ELR (cell line): ENCODE measurements around the gene TMEM185B.
"Not testable (repeated sequence)": the region's sequence is repeated elsewhere in the genome, so short reads cannot be mapped to it uniquely, and the experiment has no call there.

Source experiments
- DNase-seq: peaks from one replicate; pipeline ENCODE4 v3.0.0-alpha.2; 2015; ENCODE audit warnings: low read depth

Gene TMEM185B

DNA sequence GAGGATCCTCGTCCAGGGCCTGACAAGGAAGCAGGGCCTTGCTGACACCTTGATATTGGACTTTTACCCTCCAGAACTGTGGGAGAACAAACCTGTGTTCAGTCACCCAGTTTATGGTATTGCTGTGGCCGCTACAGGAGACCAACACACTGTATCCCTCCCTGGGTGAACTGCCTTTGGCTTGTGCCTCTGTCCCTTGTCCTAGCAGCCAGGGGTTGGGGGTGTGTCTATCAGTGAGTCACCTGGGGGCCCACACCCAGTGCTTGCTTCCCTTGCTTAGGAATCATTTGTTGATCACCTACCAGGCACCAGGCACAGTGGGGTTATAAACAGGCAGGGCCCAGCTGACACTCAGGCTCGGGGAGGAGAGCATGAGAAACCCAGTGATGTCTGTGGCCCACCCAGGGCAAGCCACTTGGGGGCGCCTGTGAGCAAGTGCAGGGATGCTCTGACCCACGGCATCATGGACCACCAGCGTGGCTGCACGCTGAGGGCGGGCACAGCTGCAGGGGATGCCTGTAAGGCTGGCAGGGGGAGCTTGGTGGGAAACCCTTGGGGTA, 17.1 kb downstream of the TMEM185B start:
- DNase-seq, result peak; percentile 40

DNA sequence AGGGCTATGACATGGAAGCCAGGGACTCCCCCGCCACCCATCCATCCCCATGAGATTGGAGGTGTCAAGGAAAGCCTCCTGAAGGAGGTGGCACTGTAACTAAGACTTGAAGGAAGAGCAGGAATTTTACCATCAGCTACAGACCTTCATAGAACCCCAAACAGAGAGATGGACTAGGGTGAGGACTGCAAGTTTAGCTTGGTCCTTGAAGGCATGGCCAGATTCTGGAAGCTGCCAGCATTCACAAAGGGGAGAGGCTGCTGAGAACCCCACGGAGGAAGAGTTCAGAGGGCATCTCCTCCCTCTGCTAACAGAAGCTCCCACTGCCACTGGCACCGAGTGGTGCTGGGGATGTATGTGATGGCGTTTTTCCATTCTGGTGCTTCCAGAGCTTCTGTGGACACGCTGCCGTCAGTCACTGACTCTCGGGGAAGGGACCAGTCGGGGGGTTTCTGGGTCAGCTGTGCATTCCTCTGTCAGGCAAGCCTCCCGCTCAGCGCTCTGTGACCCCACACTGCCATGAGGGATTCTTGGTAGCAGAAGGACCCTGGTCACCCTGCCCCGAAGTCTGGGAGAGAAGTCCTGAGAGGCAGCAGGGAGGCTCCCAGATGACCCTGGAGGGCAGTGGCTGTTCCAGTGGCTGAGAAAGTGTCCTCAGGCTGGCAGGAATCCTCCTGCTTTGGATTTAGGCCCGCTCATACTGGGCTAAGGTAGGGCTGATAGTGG, 18.1 kb downstream of the TMEM185B start:
- DNase-seq, result no peak

DNA sequence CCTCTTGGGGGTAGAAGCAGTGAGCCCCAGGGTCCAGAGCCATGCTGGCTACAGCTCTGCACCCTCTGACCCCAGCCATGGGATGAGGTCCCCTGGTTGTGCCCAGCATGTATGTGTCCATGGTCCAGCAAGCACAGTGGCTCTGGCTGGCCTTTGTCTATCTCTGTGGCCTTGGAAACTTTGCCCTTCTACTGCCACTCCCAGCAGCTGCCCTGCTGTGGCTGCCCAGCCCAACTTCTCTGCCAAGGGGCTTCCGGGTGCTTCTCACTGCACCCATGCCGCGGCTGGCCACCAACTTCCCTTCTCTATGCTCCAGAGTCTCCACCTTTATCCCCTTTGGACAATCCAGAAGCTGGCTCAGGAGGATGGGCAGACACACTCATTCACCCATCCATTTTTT, 18.8 kb downstream of the TMEM185B start:
- DNase-seq, result no peak

DNA sequence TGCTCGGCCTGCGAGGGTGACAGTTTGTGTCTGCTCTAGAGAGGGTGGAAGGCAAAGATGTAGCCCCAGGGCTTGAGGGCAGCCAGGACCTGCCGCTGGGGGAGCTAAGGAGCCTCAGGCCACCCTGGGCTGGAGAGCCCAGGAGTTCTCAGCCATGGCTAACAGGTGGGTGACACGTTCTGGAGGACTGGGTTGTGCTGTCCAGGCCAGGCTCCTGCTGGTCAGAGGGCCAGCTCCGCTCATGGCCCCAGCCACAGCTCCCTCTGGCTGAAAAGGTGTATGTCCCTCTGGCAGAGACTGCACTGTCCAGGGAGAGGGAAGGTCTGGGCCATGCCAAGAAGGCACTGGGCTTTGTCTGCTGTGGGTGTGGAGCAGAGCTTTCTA, 19.2 kb downstream of the TMEM185B start:
- peak; percentile 32 for DNase-seq

DNA sequence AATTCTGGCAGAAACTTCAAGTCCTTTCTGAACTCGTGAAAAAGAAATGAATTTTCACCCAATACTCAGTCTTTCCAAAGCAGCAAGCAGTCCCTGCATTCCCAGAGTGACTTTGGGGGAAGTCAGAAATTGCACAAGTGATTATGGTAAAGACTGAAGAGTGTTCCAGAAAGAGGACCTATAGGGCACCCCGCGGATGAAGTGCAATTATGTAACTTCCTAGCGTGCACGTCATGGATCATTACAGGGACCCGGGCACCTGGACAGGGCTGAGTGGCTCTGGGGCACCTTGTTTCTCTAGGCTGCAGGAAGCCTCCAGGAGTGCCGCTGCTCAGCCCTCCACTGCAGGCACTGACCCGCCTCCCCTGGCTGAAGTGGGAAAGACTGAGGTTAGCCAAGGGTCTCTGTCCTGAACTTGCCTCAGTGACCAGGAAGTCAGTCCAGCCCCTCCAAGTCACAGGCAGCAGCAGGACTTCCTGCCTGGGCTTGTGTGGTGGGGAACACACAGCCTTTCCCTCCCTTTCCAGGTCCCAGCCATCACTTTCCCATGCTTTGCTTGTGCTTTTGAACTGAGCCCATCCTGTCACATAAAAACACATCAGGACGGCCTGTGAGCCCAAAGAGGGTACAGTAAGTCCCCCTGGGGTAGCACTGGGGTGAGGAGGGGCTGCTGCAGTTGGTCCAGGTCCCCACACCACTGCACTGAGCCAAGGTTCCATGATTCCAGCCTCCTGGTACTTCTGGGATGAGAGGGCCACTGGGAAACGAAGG, 19.8 kb downstream of the TMEM185B start:
- DNase-seq, result no peak

DNA sequence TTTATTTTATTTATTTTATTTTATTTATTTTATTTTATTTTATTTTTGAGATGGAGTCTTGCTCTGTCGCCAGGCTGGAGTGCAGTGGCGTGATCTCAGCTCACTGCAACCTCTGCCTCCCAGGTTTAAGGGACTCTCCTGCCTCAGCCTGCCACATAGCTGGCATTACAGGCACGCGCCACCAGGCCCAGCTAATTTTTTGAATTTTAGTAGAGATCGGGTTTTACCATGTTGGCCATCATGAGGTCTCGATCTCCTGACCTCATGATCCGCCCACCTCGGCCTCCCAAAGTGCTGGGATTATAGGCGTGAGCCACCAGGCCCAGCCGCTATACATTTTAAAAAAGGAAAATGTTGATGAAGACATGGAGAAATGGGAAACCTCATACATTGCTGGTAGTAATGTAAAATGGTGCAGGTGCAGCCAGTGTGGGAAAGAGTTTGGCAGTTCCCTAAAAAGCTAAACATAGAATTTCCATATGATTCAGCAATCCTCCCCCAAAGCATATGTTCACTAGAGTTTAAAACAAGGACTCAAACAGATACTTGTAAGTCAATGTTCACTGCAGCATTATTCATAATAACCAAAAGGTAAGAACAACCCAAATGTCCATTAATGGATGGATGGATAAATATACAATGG, 23.3 kb downstream of the TMEM185B start:
- DNase-seq, result not testable (repeated sequence)

DNA sequence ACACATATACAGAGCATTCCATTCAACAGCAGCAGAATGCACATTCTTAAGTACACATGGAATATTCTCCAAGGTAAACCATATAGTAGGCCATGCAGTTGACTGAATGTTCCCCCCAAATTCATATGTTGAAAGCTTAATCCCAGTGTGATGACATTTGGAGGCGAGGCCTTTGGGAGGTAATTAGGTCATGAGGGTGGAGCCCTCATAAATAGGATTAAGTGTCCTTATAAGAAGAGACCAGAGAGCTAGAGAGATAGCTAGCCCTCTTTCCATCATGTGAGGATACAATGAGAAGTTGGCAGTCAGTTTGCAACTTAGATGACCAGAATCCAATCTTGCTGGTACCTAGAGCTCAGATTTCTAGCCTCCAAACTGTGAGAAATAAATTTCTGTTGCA, 27.6 kb downstream of the TMEM185B start:
- DNase-seq, result no peak

DNA sequence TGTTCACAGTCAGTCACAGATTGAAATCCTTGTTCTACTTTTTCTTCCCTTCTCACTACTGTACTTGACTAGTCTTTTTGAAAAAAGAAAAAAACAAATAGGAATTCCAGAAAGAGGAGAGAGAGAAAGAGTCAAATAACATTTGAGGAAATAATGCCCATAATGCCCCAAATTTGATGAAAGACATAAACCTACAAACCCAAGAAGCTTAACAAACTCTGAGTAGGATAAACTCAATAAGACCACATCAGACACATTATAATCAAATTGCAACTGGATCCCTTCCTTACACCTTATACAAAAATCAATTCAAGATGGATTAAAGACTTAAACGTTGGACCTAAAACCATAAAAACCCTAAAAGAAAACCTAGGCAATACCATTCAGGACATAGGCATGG, 30.9 kb downstream of the TMEM185B start:
- DNase-seq, result no peak

DNA sequence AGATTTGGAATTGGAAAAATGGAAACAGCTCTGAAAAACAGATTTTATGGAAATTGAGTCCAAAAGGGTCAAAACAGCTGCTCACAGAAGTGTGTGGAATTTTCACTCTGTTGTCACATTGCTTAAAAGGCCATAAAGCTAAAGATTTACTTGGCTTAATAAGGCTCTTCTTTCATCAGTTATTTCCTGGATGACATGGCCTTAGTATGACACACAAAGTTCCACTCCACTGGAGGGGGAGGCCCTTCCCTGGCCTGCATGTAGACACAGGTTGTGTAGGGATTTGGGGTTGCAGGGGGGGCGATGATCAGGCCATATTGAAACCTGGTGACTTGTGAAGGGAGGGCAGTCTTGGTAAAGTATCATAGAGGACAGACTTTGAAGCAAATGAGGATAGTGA, 34.0 kb downstream of the TMEM185B start:
- DNase-seq, result no peak

DNA sequence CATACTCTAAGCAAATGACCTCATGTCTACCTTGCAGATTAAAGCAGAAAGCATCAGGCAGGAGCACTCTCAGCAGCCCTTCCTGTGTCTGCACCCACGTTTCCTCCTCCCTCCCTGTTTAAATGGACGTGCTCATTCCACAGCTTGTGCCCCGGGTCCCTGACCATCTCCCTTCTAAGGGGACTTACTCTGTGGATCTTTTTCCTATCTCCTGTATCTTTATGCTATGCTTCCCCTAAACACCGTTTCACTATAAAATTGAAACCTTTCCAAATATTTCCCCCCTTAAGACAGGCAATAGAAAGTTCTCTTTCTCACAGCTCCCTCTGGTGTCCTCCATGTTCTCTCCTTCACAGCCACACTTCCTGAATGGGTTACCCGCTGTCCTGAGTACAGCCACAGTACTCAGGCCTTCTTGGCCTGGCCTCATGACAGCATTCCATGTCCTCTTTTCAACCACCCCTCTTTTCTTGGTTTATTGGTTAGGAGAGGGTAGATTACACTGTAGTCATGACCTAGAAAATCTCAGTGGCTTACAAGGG, 41.1 kb downstream of the TMEM185B start:
- no peak for DNase-seq

DNA sequence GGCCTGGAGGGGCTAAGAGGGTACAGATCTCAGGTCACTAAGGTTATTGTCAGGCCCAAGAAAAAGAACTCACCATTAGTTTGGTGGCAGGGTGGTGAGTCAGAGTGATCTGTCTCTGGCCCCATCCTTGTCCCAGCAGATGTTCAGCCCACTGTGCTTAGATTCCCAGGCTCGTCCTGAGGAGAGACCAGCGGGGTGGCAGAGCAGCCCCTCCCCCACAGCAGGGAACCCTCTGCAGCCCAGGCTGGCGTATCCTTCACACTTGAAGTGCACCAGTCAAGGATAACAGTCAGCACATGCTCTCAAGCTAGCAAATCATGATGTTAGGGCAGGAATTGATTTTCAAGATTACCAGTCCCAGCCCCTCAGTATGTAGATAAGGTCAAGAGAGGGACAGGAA, 43.1 kb downstream of the TMEM185B start:
- DNase-seq, result no peak

DNA sequence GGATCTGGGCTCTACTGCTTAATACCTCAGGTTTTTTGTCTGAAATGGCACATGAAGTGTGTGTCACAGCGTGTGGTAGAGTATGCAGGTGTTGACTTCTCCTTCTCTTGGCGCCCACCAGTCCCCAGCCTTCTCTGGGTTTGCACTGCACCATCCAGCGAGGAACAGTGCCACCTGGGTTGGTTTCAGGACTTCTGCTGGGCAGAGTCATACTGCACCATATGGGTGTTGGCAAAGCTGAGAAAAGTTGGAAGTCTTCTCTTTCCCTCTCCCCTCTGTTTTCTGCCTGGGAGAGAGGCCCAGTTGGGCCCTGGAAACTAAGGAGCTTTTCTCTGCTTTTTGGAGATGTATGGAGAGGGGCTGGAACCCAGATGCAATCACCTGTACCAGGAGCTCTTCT, 43.8 kb downstream of the TMEM185B start:
- no peak for DNase-seq

DNA sequence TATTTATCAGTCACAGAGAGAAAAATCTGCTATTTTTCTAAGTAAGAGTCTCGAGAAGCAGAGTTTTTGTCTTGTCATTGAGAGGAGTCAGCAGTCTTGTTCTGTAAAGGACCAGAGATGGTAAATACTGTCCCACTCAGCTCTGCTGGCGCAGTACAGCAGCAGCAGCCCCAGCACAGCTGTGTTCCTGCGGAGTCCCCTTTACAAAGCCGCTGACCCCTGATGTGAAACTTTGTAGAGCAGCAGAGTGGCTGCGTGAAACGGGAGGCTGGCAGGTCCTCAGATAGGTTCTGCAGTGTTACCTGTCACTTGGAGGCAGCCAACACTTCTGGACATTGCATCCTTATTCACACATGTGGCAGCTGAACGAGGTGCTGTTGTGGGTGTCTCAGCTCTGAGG, 45.2 kb downstream of the TMEM185B start:
- DNase-seq, result no peak

DNA sequence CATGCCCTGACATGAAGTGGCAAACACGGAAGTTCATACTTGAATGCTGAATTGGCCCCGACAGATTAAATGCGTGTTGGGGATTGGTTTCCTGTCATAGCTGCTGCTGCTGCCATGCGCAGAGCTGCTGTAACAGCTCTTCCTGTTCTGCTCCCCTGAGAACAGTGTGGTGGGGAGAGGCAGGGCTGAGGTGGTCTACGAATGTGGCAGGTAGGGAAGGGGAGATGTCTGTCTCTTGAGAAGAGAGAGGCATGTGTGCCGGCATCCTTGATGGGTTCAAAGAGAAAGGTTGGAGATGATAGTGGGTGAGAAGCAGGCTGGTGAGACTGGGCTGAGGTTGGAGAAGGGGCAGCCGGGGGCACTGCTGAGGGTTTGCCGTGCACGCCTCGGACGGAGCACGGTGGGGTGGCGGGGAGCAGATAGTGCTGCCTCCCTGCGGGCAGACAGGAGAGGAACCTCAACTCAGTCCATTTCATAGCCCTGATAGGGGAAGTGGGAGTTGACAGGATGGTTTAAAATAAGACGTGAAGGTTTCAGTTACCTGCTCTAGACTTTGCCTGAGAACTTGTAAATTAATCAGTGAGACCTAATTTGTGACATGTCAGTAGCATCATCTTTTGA, 46.1 kb downstream of the TMEM185B start:
- no peak for DNase-seq

DNA sequence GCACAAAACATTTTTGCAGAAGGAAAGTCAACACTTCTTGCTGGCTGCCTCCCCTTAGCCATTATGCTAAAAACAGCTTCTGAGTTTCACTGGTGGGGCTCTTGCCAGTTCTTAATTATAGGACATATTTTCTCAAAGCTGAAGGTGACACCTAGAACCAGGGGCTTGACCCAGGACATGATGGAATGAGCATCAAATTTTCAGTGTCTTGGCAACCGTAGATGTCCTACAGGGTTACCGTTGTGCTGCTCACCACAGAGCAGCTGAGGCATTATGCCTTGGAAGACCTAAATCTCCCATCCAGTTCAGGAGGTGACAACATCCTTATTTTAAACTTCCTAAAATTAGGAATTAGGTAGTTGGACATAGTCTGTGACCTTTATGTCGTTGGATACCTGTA, 46.7 kb downstream of the TMEM185B start:
- no peak for DNase-seq

DNA sequence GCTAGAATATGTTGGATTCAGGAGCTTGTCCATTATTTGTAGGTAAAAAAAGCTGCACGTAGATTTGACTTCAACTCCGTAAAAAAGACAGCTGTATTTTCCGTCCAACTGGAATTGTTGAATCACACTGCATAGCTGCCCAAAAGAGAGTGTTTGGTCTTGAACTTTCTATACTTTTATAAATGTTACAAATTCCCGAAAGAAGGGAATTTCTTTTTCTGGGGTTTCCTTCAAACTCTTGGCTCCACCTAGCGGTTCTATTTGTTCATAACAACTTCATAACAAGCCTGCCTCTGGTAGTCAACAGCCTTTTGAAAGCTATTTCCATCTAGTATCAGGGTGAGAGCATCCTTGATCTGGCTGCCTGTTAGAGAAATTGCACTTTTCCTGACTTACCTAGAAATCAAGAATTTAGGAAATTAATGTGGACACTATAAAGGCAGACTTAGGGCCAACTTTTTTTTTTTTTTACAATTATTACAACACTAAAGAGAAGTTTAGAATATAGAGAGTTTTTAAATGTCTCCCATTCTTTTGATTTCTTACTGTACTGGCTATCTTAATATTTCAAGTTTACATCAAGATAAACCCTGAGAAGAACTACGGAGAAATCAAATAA, 48.1 kb downstream of the TMEM185B start:
- peak; percentile 80 for DNase-seq
